T-helper 1 cell (primary cell): ENCODE measurements around the gene VTI1A.

Experiments
- DNase-seq, 5 donors: peaks; one replicate each; pipeline ENCODE4 v3.0.0-alpha.2; 2012 to 2020

The VTI1A gene

DNA sequence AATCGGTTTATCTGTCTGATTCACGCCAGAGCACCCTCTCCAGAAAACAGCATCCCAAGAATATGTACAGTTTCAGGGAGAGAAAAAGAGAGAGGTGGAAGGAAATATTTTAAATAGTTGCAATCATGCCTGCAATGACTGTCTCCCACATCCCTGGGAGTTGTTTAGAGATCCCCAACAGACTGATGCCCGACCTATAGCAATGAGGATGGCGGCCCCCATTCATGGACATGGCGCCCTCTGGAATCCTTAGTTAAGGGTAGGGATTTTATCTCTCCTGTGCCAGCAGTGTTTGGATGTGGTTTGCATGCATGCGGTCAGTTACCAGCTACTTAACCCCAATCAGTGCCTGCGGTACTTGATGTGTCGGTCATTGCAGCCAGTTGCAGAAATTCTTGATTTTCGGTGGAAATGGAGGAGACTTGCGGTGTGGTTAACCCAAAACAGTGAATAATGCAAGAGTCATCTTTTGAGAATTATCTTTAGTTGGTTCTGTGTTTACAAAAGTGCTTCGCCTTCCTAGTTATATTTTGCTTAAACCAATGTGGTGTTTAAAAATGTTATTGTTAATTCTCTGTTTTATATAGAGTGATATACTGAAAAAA is 317.0 kb downstream of the VTI1A start:
- no peak for DNase-seq

DNA sequence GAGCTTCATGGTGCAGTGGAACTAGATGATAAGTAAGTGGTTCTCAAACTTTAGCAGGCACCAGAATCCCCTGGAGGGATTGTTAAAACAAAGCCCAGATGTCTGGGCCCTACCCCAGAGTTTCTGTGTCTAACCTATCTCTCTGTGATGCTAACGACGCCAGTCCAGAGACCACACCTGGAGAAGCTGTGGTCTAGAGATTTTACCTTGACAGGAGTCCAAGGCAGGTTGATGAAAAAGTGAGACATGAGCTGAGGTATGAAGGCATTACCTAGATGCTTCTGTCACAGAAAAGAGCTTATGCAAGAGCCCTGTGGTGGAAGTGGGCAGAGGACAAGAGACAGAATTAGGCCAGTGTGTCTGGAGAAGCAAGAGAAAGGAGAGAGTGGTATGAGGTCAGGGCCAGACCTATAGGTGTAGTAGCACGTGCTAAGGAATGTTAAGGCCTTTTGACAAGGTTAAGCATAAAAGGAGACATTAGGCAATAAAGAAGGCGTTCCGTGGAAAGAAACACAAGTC is 318.8 kb downstream of the VTI1A start:
- DNase-seq: no peak

DNA sequence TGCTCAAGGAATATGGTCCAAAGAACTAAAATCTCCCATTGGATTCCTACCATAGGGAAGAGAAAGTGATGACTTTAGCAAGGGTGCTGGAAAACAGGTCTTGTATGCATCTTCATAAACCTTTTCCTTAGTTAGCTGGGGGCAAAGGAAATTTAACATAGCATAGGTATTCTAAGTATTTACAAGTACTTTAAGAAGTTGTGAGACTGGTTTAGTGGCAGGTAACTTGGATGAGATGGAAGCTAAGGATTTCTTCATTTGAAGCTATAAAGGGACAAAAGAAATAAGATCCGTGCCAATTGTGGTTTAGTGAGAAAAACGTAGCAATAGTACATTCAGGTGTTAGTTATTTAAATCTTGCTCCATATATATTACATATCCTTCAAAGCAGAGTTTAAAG is 319.6 kb downstream of the VTI1A start:
- no peak for DNase-seq

DNA sequence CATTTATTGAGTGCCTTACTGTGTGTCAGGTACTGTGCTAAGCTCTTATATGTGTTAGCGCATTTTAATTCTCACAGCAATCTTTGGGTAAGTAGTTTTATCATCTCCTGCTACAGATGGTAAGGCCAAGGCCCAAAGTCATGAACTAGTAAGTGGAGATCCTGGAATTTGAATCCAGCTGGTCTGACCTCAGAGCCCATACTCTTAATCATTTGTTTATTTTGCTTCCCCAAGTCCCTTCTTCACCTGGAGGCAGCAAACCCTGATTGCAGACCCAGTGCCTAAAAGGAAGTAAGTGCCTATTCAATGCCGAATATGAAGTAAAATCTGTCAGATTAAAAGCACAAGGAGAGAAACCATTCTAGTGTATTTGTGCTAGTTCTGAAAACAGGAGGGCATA is 320.1 kb downstream of the VTI1A start:
- DNase-seq: no peak

DNA sequence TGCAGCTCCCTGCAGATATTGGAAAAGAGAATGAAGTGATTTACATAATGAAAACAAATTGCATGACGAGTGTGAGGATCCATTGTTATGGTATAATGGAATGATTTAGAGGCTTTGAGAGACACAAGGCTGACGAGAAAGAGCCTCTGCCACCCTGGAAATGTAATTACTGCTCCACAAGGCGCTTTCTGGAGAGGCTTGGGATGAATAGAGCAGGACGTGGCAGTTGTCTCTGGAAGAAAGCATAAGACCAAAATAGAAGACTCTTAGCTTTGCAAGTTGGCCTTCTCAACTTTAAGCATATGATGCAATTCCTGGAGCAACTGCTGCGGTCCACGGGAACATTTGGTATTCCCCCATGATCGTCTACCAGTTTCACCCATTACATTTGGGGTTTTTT is 321.1 kb downstream of the VTI1A start:
- no peak for DNase-seq

DNA sequence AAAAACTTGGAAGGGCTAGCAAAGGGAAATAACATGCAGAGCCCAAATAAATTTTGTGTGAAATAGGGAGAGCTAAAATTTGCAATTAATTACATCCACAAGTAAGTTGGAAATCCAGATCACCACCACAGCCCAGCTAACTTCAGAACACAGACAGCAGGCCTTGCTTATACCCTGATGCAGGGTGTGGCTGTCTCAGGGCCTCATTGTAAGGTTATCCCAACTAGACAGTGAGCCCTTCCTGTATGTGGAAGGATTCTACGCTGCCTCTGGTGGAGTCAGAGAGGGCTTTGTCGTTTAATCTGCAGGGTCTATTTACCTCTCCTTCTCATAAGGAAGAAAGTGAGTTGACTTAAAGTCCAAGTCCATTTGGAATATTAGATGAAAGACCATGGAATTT is 322.1 kb downstream of the VTI1A start:
- no peak for DNase-seq

DNA sequence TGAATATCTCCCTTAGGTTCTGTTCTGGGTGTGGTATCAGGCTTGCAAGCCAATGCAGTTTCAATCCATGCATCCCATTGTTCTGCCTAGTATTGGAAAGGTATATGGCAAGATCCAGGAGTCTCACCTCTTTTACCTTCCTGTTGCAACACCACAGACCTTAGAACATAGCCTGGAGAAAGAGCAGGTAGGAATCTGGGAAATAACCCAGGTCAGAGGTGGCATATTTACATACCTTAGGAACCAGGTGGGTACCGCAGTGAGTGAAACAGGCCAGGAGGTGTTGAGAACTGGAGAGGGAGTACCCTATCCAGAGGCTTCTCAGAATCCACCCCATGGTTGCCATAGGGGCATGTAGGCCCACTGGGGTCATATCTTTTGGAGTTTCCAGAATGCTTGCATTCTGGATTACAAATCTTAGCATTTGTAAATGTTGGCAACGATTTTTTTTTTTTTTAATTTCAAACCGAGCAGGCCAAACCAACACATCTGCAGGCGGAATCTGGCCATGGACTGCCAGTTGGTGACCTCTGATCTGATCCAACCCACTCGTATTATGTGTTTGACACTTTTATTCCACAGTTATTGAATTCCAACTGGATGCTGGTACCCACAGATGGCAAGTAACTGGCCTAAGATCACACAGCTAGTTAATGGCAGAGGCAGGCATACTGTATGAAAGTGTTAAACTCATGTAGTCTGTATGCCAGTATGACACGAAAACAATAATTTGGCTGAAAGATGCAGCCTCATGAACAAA is 322.8 kb downstream of the VTI1A start:
- no peak for DNase-seq

DNA sequence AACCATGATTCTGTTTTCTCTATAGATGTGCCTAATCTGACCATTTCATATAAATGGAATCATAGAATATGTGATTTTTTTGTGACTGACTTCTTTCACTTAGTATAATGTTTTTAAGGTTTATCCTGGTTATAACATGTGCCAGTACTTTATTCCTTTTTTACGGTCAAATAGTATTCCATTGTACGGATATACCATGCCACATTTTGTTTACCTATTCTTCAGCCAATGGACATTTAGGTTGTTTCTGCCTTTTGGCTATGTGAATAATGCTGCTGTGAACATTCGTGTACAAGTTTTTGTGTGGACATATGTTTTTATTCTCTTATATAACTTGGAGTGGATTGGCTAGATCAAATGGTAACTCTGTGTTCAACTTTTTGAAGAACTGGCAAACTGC is 324.7 kb downstream of the VTI1A start:
- DNase-seq: no peak

DNA sequence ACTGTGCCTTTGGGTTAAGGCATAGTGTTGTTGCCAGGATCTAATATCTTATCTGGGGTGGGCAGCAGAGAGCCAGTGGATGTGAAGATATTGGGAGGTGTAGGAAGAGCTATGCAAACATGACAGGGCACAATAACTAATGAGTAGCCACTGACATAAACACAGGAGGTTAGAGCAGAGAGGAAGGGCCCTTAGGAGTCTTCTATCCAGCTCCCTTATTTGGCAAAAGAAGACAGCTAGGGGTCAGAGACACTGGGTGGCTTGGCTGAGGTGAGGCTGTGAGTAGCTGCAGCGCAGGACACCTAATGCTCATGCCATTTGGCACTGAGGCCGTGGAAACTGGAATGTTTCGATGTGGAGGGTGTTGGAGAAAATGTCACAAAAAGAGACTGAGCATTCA is 326.8 kb downstream of the VTI1A start:
- DNase-seq: no peak

DNA sequence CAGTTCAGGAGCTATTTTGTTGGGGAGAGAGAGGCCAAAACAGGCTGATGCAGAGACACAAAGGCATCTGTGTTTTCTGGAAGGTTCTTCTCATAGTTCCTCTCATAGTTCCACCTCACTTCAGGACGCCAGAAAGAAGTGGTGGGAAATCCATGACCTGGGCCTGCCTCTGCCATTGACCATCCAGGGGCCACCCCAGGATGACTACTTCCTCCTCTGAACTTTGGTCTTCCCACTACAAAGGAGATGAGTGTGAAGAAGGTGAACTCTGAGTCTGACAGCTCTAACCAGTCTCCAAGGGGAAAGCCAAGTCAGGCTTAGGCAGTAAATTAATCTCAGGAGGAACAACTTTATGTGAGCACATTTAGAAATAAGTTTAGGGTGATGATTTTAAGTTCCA is 327.2 kb downstream of the VTI1A start:
- DNase-seq: no peak

DNA sequence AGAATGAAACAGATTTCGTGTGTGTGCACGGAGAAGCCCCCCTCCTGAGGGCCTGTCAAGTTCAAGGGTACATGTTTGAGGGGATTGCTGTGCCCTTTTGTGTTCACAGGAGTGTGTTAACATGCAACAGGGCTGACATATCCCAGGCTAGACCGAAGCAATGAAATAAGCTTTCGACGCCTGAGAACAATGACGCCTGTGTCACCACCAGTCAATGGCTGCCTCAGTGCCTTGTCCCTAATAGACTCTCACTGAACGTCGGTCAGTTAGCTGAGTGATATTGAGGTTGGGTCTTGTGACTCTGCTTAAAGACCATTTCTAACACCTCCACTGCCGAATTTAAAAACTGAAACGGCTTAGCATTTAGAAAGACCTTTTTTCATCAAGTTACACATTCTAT is 327.8 kb downstream of the VTI1A start:
- no peak for DNase-seq

DNA sequence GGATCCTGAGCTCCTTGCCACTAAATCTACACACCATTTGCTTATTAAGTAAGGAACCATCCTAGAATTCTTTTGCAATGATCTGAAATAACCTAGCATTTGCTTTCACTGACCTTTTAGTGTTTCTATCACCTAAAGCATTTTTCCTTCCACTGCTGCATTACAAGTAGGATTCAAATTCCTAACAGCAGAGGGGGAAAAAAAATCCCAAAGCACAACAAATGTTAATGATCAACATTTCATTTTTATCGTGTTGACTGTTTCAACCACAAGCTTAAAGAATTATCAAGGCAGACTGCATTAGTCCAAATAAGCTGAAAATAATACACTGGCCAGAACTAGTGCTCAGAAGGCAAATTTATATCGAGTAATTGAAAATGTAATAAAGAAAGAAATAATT is 328.4 kb downstream of the VTI1A start:
- DNase-seq: no peak

DNA sequence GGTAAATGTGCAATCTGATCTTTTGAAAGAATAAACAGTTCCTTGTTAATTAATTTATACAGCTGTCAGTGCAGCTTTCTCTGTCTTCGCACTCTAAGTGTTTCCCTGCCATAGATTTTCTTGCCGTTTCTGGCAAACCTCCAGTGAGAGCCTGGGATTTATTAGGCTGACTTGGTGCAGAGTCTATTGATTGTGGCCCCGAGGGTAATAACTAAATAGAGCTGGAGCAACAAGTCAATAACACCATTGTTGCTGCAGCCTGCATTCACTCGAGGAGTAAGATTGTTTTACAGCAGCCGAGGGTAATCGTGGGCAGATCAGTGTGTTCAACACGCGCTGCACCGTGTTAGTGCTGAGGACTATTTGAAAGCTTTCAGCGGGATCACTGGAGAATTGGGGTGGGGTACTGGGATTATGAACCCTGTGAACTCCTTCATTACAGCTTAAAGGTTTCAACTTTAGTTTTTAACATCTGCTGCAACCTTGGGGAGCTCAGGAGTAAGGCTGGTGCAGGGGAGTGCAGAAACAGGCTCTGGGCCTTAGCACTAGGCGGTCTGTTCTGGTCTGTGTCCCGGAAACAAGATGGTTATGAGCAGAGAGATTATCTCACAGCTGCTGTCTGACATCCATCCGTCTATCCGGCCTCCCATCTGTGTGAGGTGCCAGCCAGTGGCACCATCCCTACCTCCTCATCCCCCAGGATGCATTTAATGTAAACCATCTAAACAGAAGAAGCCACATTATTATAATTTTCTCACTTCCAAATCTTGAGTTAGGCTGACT is 329.1 kb downstream of the VTI1A start:
- DNase-seq: no peak

DNA sequence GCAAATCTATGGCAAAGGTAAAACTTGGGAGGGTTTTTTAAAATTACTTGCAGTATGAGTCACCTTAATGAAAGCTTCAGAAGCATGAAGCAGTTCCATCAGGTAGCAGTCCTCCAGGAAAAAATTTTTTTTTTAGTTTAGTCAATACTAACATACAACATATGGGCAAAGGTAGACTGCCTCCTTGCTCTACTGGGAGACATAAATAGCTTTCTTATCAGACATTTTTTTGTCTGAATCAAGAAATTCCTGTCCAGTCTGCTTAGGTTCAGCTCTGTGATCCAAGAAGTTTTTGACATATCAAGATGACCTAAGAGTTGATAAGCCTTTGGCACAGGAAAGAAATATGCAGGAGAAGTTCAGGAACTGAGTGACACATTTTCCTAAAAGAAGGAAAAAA is 331.6 kb downstream of the VTI1A start:
- no peak for DNase-seq

DNA sequence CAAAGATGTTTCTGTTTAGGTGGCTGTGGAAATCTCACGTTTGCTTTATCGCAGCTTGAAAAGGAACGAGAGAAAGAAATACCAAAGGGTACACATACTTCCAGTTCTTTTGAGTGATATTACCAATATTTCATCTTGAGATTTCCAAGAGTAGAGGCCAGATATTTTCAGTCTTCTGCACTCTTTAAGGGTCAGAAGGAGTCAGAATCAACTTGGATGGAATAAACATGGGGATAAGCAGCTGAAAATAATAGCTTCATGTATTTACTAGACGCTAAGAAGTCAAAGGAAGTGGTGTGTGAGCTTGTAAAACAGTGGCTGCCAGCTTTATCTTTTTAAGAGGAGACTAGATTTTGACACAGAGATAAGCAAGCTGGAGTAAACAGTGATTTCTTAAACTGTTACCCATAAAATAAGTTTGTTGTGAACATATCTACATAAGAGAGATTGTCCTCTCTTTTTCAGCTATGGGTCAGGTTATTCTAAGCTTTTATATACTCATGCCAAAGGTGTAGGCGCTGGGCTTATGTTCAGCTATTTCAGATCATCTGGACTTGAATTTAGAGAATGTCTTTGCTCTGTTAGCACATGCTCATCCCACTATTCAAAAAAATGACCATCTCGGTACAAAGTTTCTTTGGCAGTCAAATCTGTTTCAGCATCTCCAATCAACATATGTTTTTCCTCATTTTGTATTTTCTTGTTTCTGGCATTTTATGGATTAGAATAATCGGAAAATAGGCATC is 332.2 kb downstream of the VTI1A start:
- DNase-seq: no peak

DNA sequence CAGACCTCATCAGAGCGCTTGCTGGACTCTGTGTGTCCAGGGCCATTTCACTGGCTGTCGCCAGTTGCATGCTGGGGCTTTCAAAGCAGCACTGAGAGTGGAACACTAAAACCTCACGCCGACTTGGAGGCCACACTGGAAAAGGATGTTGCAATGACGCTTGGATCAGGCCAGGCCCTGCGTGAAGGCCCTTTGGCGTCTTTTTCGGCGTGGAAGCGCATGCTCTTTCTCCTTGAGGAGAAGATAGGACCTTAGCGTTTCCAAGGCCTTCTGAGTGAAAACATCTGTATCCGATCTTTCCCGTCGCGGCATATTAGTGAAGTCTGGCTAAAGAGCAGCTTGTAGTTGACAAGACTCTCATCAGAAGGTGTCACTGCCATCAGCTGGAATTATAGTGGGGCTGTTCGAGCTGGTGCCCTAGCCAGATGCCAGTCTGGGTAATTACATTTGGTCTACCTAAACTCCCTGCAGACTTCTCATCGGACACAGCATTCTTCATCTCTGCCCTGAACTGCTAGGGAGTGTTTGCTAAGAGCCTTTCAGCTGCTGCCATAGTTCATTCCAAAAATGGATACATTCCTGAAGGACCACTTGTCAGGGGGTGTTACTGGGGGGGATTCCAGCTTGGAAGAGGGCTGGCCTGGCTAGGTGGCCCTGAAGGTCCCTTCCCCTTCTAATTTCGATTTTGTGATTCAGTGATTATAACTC is 335.3 kb downstream of the VTI1A start:
- DNase-seq: no peak

DNA sequence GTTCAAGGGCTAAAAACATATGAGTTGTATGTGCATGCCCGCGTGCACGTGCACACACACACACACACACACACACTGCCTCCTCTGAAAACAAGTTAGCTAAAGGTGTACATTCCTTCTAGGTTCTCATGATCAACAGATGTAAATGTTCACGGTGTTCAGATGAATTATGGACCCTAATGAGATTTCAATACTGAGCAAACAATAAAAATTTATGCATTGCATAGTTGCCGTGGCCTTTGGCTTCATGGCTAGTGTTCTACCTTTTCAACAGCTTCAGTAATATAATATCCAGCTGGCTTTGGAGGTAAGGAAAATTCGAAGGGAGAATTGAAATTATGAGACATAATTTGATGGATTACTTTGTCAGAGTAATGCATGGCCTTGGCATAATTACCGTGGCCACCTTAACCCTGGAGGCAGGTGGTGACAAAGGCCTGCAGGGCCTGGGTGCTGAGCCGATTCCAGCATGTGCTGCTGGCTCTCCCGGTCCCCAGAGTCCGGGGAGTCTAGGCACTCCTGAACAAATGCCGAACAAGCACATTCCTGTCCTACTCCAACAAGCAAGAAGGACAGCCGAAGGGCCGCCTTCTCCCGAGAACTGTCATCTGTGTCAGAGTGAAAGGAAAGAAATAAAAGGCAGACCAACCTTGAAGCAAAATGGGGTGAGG is 336.5 kb downstream of the VTI1A start:
- DNase-seq: no peak

DNA sequence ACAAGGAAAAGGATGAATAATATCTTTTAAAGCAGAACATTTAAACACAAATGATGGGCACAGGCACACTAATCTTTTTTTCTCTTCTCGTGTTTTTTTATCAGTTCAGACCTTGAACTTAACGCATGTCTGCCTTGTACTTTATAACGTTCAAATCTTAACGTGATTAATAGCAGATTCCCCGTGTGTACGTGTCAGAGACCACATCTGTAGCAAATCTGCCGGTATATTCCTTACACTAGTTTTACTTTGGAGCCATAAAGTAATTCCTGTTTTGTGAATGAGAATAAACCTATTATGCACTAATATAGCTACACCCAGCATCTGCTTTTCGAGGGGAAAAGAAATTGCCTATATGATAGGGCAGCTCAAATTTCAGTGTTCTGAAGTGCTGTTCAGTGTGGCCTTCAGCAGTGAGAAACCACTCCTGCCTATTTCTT is 337.0 kb downstream of the VTI1A start:
- no peak for DNase-seq

DNA sequence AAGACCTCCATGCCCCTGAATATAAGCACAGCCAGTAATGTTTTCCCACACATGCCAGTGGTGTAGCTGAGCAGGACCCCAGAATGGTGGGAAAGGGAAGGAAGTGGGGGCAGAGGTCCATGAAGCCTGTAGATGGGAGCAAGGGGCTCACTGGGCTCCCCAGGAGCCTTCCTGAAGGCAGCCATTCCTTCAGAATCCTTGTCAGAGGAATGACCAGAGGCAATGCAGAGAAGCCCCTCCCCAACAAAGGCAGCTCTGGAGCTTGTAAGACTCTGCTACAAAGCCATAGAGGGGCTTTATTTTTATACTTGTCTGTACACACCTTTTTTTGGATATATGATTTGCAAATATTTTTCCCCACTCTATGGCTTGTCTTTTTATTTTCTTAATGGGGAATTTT is 338.1 kb downstream of the VTI1A start:
- no peak for DNase-seq

DNA sequence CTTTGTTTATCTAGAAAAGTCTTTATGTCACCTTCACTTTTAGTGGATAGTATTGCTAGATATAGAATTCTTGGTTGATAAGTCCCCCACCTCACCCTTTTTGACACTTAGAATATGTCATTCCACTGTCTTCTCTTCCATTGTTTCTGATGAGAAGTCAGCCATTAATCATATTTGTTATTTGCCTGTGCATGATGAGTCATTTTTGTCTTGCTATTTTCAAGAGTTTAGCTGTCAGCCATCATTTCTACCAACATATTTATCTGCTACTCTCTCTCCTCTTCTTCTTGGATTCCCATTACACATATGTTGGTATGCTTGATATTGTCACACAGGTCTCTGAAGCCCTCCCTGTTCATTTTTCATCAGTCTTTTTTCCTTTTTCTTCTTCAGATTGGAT is 342.2 kb downstream of the VTI1A start:
- no peak for DNase-seq

DNA sequence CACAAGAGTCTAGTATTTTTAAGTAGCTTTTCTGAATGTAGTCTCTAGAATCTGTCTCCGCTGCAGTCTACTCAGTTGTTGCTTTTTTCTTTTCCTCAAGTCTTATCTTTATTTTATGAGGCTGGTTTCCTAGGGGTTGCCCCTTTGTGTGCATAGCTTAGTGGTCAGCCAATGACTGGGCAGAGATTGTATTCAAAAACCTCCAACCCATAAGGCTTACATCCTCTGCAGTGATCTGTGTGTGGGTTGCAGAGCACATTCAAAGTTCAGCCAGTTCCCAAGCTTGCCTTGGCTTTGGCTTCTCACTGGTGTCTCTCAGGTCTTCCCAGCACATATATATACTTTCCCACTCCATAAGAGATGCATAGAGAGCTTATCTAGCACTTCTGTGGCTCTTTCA is 343.0 kb downstream of the VTI1A start:
- DNase-seq: no peak

DNA sequence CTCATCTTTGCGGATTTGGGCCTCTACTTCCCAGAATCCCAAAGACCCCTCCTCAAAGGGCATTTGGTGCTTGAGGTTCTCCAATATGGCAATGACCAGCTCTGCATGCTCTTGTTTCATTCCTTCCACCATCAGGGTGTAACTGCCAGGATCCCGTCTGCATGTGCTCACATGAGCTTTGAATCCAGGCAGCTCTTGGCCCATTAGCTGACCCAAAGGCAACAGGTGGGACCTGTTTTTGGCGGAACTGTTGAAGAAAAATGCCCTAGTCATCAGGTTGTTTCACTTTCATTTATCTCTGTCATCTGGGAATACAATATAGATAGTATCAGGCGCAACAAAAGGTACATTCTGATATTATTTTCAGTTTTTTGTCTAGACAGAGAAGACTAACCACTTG is 343.9 kb downstream of the VTI1A start:
- no peak for DNase-seq
